ENCODE results near the gene LKAAEAR1. TPM values are rescaled to one million over a fixed set of nuclear protein-coding genes. Genes with fewer than 3 reads are reported as not detected.

Gene LKAAEAR1
- total and polyA plus RNA-seq, 2 of the 13 experiments (the other 11 are each of a cell fraction or from before 2014, with no cell fraction given), result not detected

- TF ChIP-seq, protein P1, sequence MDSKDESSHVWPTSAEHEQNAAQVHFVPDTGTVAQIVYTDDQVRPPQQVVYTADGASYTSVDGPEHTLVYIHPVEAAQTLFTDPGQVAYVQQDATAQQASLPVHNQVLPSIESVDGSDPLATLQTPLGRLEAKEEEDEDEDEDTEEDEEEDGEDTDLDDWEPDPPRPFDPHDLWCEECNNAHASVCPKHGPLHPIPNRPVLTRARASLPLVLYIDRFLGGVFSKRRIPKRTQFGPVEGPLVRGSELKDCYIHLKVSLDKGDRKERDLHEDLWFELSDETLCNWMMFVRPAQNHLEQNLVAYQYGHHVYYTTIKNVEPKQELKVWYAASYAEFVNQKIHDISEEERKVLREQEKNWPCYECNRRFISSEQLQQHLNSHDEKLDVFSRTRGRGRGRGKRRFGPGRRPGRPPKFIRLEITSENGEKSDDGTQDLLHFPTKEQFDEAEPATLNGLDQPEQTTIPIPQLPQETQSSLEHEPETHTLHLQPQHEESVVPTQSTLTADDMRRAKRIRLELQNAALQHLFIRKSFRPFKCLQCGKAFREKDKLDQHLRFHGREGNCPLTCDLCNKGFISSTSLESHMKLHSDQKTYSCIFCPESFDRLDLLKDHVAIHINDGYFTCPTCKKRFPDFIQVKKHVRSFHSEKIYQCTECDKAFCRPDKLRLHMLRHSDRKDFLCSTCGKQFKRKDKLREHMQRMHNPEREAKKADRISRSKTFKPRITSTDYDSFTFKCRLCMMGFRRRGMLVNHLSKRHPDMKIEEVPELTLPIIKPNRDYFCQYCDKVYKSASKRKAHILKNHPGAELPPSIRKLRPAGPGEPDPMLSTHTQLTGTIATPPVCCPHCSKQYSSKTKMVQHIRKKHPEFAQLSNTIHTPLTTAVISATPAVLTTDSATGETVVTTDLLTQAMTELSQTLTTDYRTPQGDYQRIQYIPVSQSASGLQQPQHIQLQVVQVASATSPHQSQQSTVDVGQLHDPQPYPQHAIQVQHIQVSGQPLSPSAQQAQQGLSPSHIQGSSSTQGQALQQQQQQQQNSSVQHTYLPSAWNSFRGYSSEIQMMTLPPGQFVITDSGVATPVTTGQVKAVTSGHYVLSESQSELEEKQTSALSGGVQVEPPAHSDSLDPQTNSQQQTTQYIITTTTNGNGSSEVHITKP (CRISPR knock-in tag; IDR thresholded peaks at IDR 0.05; ENCODE audit: low read depth), result no peak
- TF ChIP-seq MAFK (conservative IDR thresholded peaks at IDR 0.05 in 1 of 2, IDR thresholded peaks at IDR 0.05 in 1 of 2; ENCODE audit: low read length in 2 of 2), result no peak
- no peak for TF ChIP-seq HOXA7 (CRISPR knock-in tag; IDR thresholded peaks at IDR 0.05)
- no peak for TF ChIP-seq HNF1A (IDR thresholded peaks at IDR 0.05; ENCODE audit: low read depth)
- TF ChIP-seq HNF1A (CRISPR knock-in tag; IDR thresholded peaks at IDR 0.05; ENCODE audit: borderline replicate concordance), result peak; percentile 53; the same call in 1 of the 2 replicates
- peak; percentile 66; the same call in 1 of the 2 replicates for TF ChIP-seq ZNF138 (CRISPR knock-in tag; IDR thresholded peaks at IDR 0.05; ENCODE audit: low read depth)
- 0 out of 2 replicates have a peak, but pooled peaks have one; percentile 54 for TF ChIP-seq PAWR (CRISPR knock-in tag; IDR thresholded peaks at IDR 0.05; ENCODE audit: borderline replicate concordance)
- TF ChIP-seq JUNB (CRISPR knock-in tag; IDR thresholded peaks at IDR 0.05; ENCODE audit: borderline replicate concordance), result no peak
- peak; percentile 87 for TF ChIP-seq ZFX (CRISPR knock-in tag; IDR thresholded peaks at IDR 0.05; ENCODE audit: low read depth)
- no peak; the same call in 1 of the 2 replicates for TF ChIP-seq HMG20A (CRISPR knock-in tag; IDR thresholded peaks at IDR 0.05; ENCODE audit: borderline replicate concordance)
- TF ChIP-seq CCDC6 (CRISPR knock-in tag; IDR thresholded peaks at IDR 0.05), result no peak
- TF ChIP-seq ZKSCAN5 (CRISPR knock-in tag; IDR thresholded peaks at IDR 0.05), result peak; percentile 59; the same call in 1 of the 2 replicates
- TF ChIP-seq ZSCAN25 (CRISPR knock-in tag; IDR thresholded peaks at IDR 0.05), result peak; percentile 83
- TF ChIP-seq ATM (IDR thresholded peaks at IDR 0.05; ENCODE audit: borderline replicate concordance), result no peak
- no peak for TF ChIP-seq HNRNPK (IDR thresholded peaks at IDR 0.05; ENCODE audit: low read depth, low read length, poor library complexity, severe bottlenecking)
- TF ChIP-seq ESRRA (CRISPR knock-in tag; IDR thresholded peaks at IDR 0.05; ENCODE audit: low read depth), result peak; percentile 87; the same call in 1 of the 2 replicates
- no peak for TF ChIP-seq E2F1 (CRISPR knock-in tag; IDR thresholded peaks at IDR 0.05)
- peak; percentile 46 for TF ChIP-seq ZNF124 (CRISPR knock-in tag; IDR thresholded peaks at IDR 0.05)
- no peak for TF ChIP-seq MTF1 (CRISPR knock-in tag; IDR thresholded peaks at IDR 0.05)
- TF ChIP-seq CC2D1A (CRISPR knock-in tag; IDR thresholded peaks at IDR 0.05), result no peak
Measured at GRCh38 chr20:64065062-64065973, 18.9 kb downstream of the LKAAEAR1 start (continued).

Data from HepG2 (cell line).